ENCODE results near the gene ARMH1. TPM values are rescaled to one million over a fixed set of nuclear protein-coding genes. Genes with fewer than 3 reads are reported as not detected.
A peak's percentile ranks its signal among the peaks of the same experiment; 100 is the strongest.

The ARMH1 gene
- total and polyA plus RNA-seq, 4 donors, result 6.3 to 15.5 (median 10.9) TPM

DNA sequence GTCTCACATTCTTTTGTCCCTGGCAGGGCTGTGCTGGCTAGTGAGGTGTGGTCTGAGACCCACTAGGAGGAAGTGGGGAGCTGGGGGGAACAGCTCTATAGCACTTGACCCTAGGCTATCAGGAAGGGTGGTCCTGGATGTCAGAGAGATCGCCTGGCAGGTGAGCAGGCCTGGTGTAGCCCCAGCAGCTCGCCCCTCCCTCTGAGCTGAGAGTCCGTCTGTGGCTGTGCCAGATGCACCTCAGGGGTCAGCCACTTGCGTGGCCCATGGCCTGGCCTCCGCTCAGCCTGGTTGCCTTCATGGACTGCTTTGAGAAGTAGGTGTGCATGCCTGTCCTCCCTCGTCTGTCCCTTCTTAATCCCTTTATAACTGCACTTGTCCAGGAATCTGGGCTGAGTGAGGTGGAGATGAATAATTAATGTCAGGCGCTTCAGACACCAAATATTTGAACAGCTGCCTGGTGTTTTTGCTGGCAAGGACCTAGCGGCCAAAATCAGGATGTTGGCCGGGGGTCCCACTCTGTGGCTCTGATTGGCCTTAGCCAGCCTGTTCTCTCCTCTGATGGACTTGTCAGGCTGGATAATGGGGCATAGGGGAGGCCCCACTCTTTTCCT lies 30.7 kb upstream of the ARMH1 start:
- H3K27ac ChIP-seq (ENCODE audit: low read depth, low read length), result peak overlapping the region; percentile 48
- WGBS (ENCODE audit: insufficient coverage), result 66% methylated on average over 5 of the region's 9 CpGs
- H3K4me3 ChIP-seq (ENCODE audit: low read depth, low read length), result no peak overlapping the region
- H3K4me1 ChIP-seq (ENCODE audit: control insufficient read depth, insufficient read depth, low read length), result peaks cover 49% of the 10 kb centered on the region
- DNase-seq (ENCODE audit: low read depth in 4 of 6, low spot score in 6 of 6), result peak in 1 of 6 donors; percentile 60
- H3K36me3 ChIP-seq (ENCODE audit: control insufficient read depth, insufficient read depth, low read length), result peaks cover 90% of the 10 kb centered on the region
- no peaks in the 10 kb centered on the region for H3K27me3 ChIP-seq (ENCODE audit: control insufficient read depth, insufficient read depth, low read length)
- H3K9me3 ChIP-seq (ENCODE audit: control insufficient read depth, insufficient read depth, low read length), result no peaks in the 10 kb centered on the region

DNA sequence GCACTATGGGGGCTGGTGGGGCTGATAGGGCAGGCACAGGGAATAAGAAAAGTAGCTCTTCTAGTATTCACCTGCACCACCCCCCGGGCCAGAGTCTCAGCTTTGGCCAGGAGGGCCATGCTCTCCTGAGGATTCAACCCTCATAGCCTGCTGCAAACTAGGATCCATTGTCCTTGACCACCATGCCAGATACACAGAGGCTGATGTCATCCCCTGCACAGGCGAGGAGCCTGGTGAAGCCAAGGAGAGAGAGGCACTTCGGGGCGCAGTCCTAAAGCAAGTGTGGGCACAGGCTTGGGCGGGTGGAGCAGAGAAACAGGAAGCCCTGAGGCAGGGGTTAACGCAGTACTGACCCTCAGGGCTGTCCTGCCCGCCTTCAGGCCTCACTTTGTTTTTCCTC lies 29.7 kb upstream of the ARMH1 start:
- peaks cover 51% of the 10 kb centered on the region for H3K4me1 ChIP-seq (ENCODE audit: control insufficient read depth, insufficient read depth, low read length)
- no peak for DNase-seq (ENCODE audit: low read depth in 4 of 6, low spot score in 6 of 6)
- H3K27me3 ChIP-seq (ENCODE audit: control insufficient read depth, insufficient read depth, low read length), result no peaks in the 10 kb centered on the region
- no peak overlapping the region for H3K4me3 ChIP-seq (ENCODE audit: low read depth, low read length)
- WGBS (ENCODE audit: insufficient coverage), result 90% methylated on average over 7 of the region's 7 CpGs
- no peak overlapping the region for H3K27ac ChIP-seq (ENCODE audit: low read depth, low read length)
- peaks cover 92% of the 10 kb centered on the region for H3K36me3 ChIP-seq (ENCODE audit: control insufficient read depth, insufficient read depth, low read length)
- no peaks in the 10 kb centered on the region for H3K9me3 ChIP-seq (ENCODE audit: control insufficient read depth, insufficient read depth, low read length)

DNA sequence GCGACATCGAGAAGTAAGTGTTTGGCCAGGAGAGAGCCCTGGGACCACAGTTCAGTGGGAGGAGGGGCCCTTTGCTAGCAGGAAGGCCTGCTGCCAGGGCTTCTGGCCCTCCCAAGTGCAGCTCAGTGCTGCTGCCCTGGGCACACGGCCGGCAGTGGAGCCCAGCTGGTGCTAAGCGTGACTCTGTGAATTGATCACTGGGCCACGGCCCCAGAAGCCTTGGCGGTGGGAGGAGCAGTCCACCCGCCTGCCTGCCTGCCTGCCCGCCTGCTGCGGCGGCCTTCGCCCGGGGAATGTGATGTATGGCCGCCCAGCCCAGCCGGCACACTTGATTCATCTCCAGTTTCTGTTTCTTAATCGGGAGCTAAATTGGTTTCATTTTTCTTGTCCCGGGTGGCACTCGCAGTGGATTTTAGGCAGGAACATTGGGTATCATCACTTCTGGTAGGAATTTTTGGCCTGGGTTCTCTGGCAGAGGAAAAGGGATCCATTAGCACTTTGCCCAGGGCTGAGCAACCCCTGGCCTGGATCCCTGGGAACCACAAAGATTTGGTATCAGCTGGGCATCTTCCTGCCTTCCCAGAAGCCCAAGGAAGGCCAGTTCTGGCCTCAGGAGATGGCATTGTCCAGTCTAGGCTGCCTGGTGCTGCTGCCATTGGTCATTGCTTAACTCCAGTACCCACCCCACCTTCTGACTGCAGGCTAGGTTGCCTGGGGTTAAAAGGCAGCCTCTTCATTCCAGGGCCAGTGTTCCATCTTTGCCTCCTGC lies 28.9 kb upstream of the ARMH1 start:
- H3K36me3 ChIP-seq (ENCODE audit: control insufficient read depth, insufficient read depth, low read length), result peaks cover 92% of the 10 kb centered on the region
- peaks cover 59% of the 10 kb centered on the region for H3K4me1 ChIP-seq (ENCODE audit: control insufficient read depth, insufficient read depth, low read length)
- H3K4me3 ChIP-seq (ENCODE audit: low read depth, low read length), result no peak overlapping the region
- no peaks in the 10 kb centered on the region for H3K27me3 ChIP-seq (ENCODE audit: control insufficient read depth, insufficient read depth, low read length)
- DNase-seq (ENCODE audit: low read depth in 4 of 6, low spot score in 6 of 6), result peak in 3 of 6 donors; percentile 43 to 80 (median 74)
- 40% methylated on average over 18 of the region's 18 CpGs for WGBS (ENCODE audit: insufficient coverage)
- no peaks in the 10 kb centered on the region for H3K9me3 ChIP-seq (ENCODE audit: control insufficient read depth, insufficient read depth, low read length)
- H3K27ac ChIP-seq (ENCODE audit: low read depth, low read length), result peak overlapping the region; percentile 22

DNA sequence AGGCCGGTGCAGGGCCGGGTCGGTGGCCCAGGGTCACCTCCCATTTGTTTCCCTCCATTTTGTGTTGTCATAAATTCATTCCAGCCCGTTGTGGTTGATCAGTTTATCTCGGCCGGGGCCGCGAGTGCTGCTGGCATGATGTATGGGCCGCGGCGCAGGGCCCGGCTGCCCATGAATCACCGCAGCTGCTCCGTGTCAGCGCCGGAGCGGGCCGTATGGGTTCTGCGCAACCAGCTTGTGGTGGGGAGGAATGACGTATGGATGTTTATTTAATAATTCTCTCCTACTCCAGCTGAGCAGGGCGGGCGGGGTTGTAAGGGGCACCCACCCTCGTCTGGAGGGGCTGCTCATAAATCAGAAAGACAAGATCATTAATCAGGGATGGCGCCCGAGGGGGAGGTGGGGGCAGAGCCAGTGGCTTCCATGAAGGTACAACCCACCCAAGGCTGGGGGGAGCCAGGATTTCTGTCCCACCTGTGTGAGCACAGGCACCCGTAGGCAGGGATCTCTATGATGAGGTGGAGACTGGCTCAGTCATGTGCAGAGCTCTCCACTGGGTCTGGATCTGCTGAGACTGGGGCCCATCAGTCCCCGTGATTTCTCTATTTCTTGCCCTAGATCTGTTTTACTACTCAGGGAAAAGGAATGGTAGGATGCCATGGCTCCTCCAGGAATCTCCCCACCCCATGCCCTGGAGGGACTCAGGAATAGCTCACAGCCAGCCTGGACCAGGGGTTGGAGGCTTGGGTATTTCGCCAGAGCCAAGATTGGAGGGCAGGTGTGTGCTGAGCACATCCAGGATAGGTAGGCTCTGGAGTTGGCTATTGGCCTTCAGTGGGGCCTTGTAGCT lies 28.0 kb upstream of the ARMH1 start:
- peaks cover 58% of the 10 kb centered on the region for H3K4me1 ChIP-seq (ENCODE audit: control insufficient read depth, insufficient read depth, low read length)
- peak in 1 of 6 donors; percentile 59 for DNase-seq (ENCODE audit: low read depth in 4 of 6, low spot score in 6 of 6)
- peaks cover 94% of the 10 kb centered on the region for H3K36me3 ChIP-seq (ENCODE audit: control insufficient read depth, insufficient read depth, low read length)
- WGBS (ENCODE audit: insufficient coverage), result 90% methylated on average over 16 of the region's 28 CpGs
- no peaks in the 10 kb centered on the region for H3K27me3 ChIP-seq (ENCODE audit: control insufficient read depth, insufficient read depth, low read length)
- no peak overlapping the region for H3K4me3 ChIP-seq (ENCODE audit: low read depth, low read length)
- H3K27ac ChIP-seq (ENCODE audit: low read depth, low read length), result peak overlapping the region; percentile 22
- H3K9me3 ChIP-seq (ENCODE audit: control insufficient read depth, insufficient read depth, low read length), result no peaks in the 10 kb centered on the region

DNA sequence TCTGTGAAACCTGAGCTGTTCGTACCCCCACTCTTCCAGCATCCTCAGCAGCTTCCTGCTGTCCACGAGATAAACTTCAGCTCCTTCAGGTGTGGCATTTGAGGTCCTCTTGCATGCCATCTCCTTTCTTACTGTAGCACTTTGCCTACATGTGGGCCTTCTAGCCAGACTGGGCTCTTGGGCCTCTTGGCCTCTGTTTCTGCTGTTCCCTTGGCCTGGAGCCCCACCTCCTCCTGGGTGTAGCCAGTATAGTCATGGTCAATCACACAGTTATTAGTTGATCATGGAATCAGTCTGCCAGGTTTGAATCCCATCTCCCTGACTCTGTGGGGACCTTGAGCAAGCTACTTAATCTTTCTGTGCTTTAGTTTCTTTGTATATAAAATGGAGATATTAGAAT lies 26.6 kb upstream of the ARMH1 start:
- H3K36me3 ChIP-seq (ENCODE audit: control insufficient read depth, insufficient read depth, low read length), result peaks cover 90% of the 10 kb centered on the region
- peaks cover 54% of the 10 kb centered on the region for H3K4me1 ChIP-seq (ENCODE audit: control insufficient read depth, insufficient read depth, low read length)
- WGBS (ENCODE audit: insufficient coverage), result 89% methylated on average over 2 of the region's 2 CpGs
- no peak overlapping the region for H3K4me3 ChIP-seq (ENCODE audit: low read depth, low read length)
- no peaks in the 10 kb centered on the region for H3K27me3 ChIP-seq (ENCODE audit: control insufficient read depth, insufficient read depth, low read length)
- DNase-seq (ENCODE audit: low read depth in 4 of 6, low spot score in 6 of 6), result no peak
- H3K9me3 ChIP-seq (ENCODE audit: control insufficient read depth, insufficient read depth, low read length), result no peaks in the 10 kb centered on the region
- H3K27ac ChIP-seq (ENCODE audit: low read depth, low read length), result no peak overlapping the region

- DNase-seq (ENCODE audit: low read depth in 4 of 6, low spot score in 6 of 6), result no peak
- WGBS (ENCODE audit: insufficient coverage), result 91% methylated on average over 12 of the region's 13 CpGs
- no peak overlapping the region for H3K27ac ChIP-seq (ENCODE audit: low read depth, low read length)
- no peaks in the 10 kb centered on the region for H3K9me3 ChIP-seq (ENCODE audit: control insufficient read depth, insufficient read depth, low read length)
- peaks cover 50% of the 10 kb centered on the region for H3K4me1 ChIP-seq (ENCODE audit: control insufficient read depth, insufficient read depth, low read length)
- peaks cover 84% of the 10 kb centered on the region for H3K36me3 ChIP-seq (ENCODE audit: control insufficient read depth, insufficient read depth, low read length)
- H3K4me3 ChIP-seq (ENCODE audit: low read depth, low read length), result no peak overlapping the region
- H3K27me3 ChIP-seq (ENCODE audit: control insufficient read depth, insufficient read depth, low read length), result no peaks in the 10 kb centered on the region
These were observed 25.8 kb upstream of the ARMH1 start for GRCh38 chr1:44648529-44649250.

GRCh38 chr1:44649788-44650158 lies 24.7 kb upstream of the ARMH1 start:
- DNase-seq (ENCODE audit: low read depth in 4 of 6, low spot score in 6 of 6), result no peak
- Histone ChIP-seq H3K9me3 (ENCODE audit: control insufficient read depth, insufficient read depth, low read length) (no peaks in the 10 kb centered on the region), H3K27me3 (ENCODE audit: control insufficient read depth, insufficient read depth, low read length) (no peaks in the 10 kb centered on the region), H3K4me3 (ENCODE audit: low read depth, low read length) (no peak overlapping the region), H3K27ac (ENCODE audit: low read depth, low read length) (no peak overlapping the region), H3K4me1 (ENCODE audit: control insufficient read depth, insufficient read depth, low read length) (peaks cover 39% of the 10 kb centered on the region), H3K36me3 (ENCODE audit: control insufficient read depth, insufficient read depth, low read length) (peaks cover 80% of the 10 kb centered on the region)
- 74% methylated on average over 6 of the region's 13 CpGs for WGBS (ENCODE audit: insufficient coverage)

- Histone ChIP-seq H3K27ac (ENCODE audit: low read depth, low read length) (no peak overlapping the region), H3K4me1 (ENCODE audit: control insufficient read depth, insufficient read depth, low read length) (peaks cover 34% of the 10 kb centered on the region), H3K9me3 (ENCODE audit: control insufficient read depth, insufficient read depth, low read length) (no peaks in the 10 kb centered on the region), H3K4me3 (ENCODE audit: low read depth, low read length) (no peak overlapping the region), H3K36me3 (ENCODE audit: control insufficient read depth, insufficient read depth, low read length) (peaks cover 80% of the 10 kb centered on the region), H3K27me3 (ENCODE audit: control insufficient read depth, insufficient read depth, low read length) (no peaks in the 10 kb centered on the region)
- 36% methylated on average over 22 of the region's 23 CpGs for WGBS (ENCODE audit: insufficient coverage)
- DNase-seq (ENCODE audit: low read depth in 4 of 6, low spot score in 6 of 6), result peak in 1 of 6 donors; percentile 47
These were observed 24.2 kb upstream of the ARMH1 start for GRCh38 chr1:44650159-44650831.

GRCh38 chr1:44651069-44651468 lies 23.4 kb upstream of the ARMH1 start:
- WGBS (ENCODE audit: insufficient coverage), result no CpG with 5 or more reads among the region's 8 CpGs
- Histone ChIP-seq H3K27me3 (ENCODE audit: control insufficient read depth, insufficient read depth, low read length) (no peaks in the 10 kb centered on the region), H3K9me3 (ENCODE audit: control insufficient read depth, insufficient read depth, low read length) (no peaks in the 10 kb centered on the region), H3K4me3 (ENCODE audit: low read depth, low read length) (no peak overlapping the region), H3K36me3 (ENCODE audit: control insufficient read depth, insufficient read depth, low read length) (peaks cover 76% of the 10 kb centered on the region), H3K4me1 (ENCODE audit: control insufficient read depth, insufficient read depth, low read length) (peaks cover 26% of the 10 kb centered on the region), H3K27ac (ENCODE audit: low read depth, low read length) (no peak overlapping the region)
- DNase-seq (ENCODE audit: low read depth in 4 of 6, low spot score in 6 of 6), result no peak

Measured in spinal cord (tissue), 10 donors.